Bone marrow (tissue), 2 donors: ENCODE data around the gene TSC22D1.

Source experiments
- DNase-seq, 2 donors: peaks; one replicate each; lab custom pipeline; 2025; lab: John Stamatoyannopoulos, UW

The TSC22D1 gene

DNA sequence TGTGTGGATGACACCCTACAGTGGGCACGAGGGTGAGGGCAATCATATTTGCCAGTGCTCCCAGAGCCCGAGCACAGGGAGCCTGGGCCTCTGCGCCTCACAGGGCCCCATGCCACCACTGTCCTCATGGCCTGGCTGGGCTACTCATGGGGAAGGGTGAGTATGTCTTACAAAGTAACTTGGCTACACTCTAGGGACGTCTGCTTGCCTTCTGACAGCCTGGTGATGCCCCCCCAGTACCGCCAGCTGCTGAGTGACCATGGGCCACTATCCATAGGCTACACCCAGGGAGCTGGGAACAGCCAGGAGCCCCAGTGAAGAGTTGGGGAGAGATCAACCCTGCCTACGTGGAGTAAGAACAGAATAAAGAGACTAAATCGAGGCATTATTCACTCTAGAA, 123.7 kb downstream of the TSC22D1 start:
- no peak for DNase-seq

DNA sequence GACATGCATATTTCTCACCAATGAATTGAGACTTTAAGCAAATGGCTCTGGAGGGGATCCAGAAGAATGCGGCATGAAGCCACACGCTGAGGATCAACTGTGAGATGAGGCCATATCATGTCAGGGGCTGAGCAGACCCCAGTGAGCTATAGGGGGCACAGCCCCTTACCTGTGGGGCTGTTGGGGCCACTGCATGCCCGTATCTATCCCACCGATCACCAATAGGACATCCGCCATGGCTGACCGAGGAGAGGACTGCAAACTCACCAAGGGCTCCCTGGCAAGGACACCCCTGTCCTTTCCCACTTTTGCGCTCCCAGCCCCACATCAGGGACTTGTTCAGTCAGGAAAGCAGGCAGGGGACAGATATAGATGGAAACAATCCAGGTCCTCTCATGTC, 124.5 kb downstream of the TSC22D1 start:
- no peak for DNase-seq

DNA sequence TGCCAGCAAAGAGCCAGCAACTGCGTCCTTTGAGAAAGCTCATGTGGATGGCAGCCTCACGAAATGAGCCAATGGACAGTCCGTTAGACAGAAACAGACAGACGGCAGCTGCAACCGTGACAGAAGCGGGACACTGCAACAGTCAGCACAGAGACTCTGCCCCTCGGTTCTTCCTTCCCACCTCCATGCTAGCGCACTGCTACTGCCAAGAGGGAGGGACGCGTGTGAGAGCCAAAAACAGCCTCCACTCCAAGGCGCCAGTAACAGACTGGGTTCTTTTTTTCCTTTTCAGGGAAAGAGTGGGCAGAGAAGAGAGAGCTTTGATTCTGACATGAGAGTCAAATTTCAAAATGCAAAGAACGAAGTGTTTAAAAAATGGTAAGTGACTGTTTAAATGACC, 125.0 kb downstream of the TSC22D1 start:
- DNase-seq = no peak

- DNase-seq = no peak
Measured at GRCh38 chr13:44449999-44450821, 125.9 kb downstream of the TSC22D1 start.

- no peak for DNase-seq
Measured at GRCh38 chr13:44448875-44449274, 127.3 kb downstream of the TSC22D1 start.

GRCh38 chr13:44448373-44448772, 127.8 kb downstream of the TSC22D1 start:
- no peak for DNase-seq

DNA sequence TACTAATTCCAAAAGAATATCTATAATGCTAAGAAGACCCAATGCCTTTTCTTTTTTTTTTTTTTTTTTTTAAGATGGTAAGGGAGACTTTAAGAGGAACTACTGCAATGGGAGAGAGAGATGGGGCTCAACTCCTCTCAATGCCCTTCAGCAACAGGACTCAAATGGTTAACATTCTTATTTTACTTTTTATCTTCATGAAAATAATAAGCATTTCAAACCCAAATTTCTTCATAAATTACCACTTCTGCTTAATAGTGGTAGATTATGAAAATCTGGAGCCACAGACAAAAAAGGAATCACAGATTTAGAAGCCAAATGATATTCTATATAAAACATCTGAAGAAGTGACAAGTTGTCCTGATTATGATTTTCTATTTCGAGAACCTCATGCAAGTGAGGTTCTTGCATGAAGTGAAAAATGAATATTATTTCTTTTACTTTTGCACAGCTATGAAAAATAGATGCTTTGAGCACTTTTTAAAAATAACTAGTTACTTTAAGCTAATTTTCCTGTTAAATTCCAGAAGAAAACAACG, 128.3 kb downstream of the TSC22D1 start:
- DNase-seq = no peak

GRCh38 chr13:44440046-44440608, 136.0 kb downstream of the TSC22D1 start:
- no peak for DNase-seq

GRCh38 chr13:44439452-44440024, 136.6 kb downstream of the TSC22D1 start:
- DNase-seq = peak in 1 of 2 donors; percentile 82

GRCh38 chr13:44438234-44438579, 137.9 kb downstream of the TSC22D1 start:
- no peak for DNase-seq

- DNase-seq = peak in 1 of 2 donors; percentile 77
Measured at GRCh38 chr13:44437356-44438233, 138.5 kb downstream of the TSC22D1 start.

DNA sequence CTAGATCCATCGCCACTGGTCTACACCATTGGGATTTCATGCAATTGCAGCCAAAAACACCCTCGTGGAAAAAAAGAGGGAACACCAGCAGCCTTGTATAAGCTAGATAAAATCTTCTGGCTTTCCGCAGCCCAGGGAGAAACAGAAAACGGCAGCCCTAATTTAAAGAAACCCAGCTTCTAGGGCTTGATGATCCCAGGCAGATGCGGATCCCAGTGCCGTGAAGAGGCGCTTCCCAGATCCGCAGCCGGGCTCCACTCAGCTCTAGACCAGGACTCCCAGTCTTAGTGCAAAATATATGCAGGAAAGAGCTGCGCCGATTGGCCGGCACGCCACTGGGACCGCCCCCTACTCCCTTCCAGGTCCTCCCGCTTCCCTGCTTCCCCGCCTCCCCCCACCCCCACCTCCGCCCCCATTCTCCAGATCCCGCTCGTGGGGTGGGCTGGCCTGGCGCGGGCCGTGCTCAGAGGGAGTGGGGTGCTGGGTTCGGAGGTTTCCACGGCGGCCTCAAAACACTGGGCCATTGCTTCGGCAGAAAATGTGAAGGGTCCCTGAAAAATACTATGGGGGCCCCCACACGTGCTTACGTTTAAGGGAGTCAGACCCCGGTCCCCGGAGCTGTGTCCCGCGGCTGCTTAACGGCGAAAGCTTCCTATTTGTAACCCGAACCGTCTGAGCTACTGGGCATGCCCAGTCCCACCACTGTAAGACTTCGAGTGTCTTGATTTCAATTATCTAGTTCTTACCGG, 139.4 kb downstream of the TSC22D1 start:
- peak; percentile 40 to 80 for DNase-seq

GRCh38 chr13:44435919-44436510, 140.1 kb downstream of the TSC22D1 start:
- DNase-seq = no peak

GRCh38 chr13:44435142-44435918, 140.8 kb downstream of the TSC22D1 start:
- peak; percentile 55 to 96 for DNase-seq

GRCh38 chr13:44434766-44435141, 141.4 kb downstream of the TSC22D1 start:
- no peak for DNase-seq

DNA sequence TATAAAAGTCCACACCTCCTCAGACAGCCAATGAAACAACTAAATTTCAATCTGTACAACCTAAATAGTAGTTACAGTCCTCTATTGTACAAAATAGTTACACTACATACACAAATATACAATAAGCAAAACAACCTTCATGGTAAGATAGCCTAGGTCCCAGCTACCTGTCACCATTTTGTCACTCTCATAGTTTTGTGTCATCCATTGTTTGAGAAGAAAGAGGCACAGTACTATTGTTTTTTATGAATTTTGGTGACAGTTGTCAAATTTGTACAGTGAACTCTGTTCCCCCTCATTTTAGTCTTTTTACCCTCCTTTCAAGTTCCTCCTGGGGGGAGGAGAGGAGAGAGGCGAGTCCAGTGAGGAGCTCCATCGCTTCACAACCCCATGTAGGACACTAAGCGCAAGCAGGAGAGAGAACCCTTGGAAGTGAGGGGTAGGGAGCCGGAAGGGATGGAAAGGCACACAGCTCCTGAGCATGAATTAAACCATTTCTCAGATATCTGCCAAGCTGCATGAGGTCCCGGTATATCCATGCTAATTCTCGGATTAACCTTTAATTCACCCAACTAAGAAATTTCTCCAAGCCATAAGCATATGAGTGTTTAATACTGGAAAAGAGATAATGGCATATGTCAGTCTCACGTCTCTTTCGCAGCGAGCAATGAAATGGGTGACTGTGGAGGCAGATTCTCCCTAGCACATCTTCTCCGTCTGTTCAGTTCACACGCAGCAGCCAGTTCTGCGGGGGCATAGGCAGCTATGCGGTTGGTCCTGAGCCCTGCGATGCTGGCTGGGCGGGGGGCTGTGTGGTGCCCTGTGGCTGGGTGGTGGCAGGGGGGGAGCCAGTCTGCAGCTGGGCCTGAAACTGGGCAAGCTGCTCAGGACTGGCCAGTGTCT, 142.0 kb downstream of the TSC22D1 start:
- no peak for DNase-seq

DNA sequence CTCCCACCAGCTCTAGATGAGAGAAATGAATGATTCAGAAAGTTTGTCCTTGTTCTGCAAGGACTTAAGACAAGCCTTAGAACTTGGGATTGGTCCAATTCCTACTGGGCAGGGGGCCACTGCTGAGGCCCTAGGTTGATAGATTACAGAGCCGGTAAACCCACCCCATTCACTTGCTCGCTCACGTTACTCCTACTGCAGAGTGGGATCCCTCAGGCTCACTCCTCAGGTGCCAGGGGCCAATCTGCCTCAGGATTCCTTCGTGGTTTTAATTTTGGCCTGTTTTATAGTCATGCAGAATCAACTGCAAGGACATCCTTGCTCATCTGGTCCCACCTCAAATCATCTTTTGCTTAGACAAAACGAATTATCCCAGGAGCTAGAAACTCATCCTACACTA, 143.5 kb downstream of the TSC22D1 start:
- DNase-seq = no peak

DNA sequence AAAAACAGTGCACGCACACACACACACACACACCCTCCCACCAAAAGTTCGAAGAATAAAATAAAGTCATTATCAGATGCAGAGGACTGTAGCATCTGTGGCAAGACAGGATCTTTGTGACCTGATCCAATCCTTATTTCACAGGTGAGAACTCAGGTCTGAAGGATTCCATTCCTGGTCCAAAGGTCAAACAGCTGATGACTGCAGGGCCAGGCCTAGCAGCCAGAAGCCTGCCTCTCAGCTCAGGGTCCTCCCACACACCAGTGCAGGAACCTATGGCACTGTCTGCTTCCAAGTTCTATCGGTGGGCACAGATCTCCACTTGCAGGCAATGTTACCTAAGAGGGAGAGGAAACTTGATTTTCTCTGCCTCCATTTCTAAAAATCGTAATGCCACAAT, 145.0 kb downstream of the TSC22D1 start:
- no peak for DNase-seq

DNA sequence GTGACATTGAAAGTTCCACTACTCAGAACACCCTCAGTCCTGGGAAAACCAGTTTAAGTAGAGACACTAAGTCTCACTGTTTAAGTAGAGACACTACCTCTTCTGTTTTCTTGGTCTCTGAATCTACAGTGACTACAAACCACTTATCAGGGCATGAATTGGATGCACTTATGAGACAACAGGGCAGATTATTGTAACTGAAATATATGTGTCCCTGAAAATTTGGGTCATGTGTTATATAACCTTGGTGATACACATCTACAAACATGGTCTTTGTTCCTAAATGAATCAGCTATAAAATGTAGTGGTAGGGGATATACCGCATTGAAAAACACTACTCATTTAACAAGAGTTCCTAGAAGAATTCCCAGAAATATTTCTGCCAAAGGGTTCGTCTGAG, 146.8 kb downstream of the TSC22D1 start:
- no peak for DNase-seq
